Esophagus squamous epithelium (tissue), 5 donors: ENCODE results near the gene AHDC1. TPM values are rescaled to one million over a fixed set of nuclear protein-coding genes. Genes with fewer than 3 reads are reported as not detected.

Source experiments
- DNase-seq: peaks from one replicate; lab custom pipeline; 2025; lab: John Stamatoyannopoulos, UW
- H3K27ac ChIP-seq, 4 donors: fragments of 200-600 bp; sonication (generic); one replicate each; pipeline ENCODE4 v1.5.1; 2016 to 2019; ENCODE audit warnings: mild to moderate bottlenecking in 1 of 4
- H3K27me3 ChIP-seq, 4 donors: fragments of 200-600 bp; sonication (generic); 1 replicate in 3 of 4; 2 replicates in 1 of 4; pipeline versions ENCODE4 v1.5.1 to v1.6.0; 2017 to 2021; ENCODE audit warnings: antibody characterized with exemption in 1 of 4
- H3K36me3 ChIP-seq, 3 donors: fragments of 200-600 bp; sonication (generic); one replicate each; pipeline ENCODE4 v1.5.1; 2016 to 2019
- H3K4me1 ChIP-seq, 3 donors: fragments of 200-600 bp; sonication (generic); one replicate each; pipeline ENCODE4 v1.5.1; 2017 to 2019
- H3K4me3 ChIP-seq, 4 donors: fragments of 200-600 bp; sonication (generic); 1 replicate in 3 of 4; 2 replicates in 1 of 4; pipeline ENCODE4 v1.5.1; 2016 to 2019; ENCODE audit warnings: mild to moderate bottlenecking in 2 of 4, moderate library complexity in 1 of 4
- H3K9me3 ChIP-seq, 3 donors: fragments of 200-600 bp; sonication (generic); one replicate each; pipeline ENCODE4 v1.5.1; 2016 to 2019
- CTCF ChIP-seq, 6 experiments: fragments of 450-650 bp in 4 of 6; fragments of 200-600 bp in 2 of 6; sonication (generic) in 2 of 6; IDR thresholded peaks; one replicate each; pipeline ENCODE4 v1.5.1; 2016 to 2019; ENCODE audit warnings: antibody characterized with exemption in 6 of 6, mild to moderate bottlenecking in 4 of 6, moderate library complexity in 4 of 6
- POLR2A ChIP-seq, 4 donors: fragments of 450-650 bp; IDR thresholded peaks; one replicate each; pipeline ENCODE4 v1.6.1; 2017; ENCODE audit warnings: antibody characterized with exemption in 4 of 4, mild to moderate bottlenecking in 4 of 4, moderate library complexity in 3 of 4
- WGBS, 2 donors: methylation state at CpG; one replicate each; pipeline ENCODE4 v1.1.5; 2018; 5-methylcytosine and 5-hydroxymethylcytosine counted together
- intact Hi-C: fragments of 100-400 bp; cut with DNase I; formaldehyde crosslinking; loops from one replicate; pipeline ENCODE4 v1.15.0; 2022
- total RNA-seq, 4 donors: library from RNA; depleted of rRNA; stranded (reverse); fragments of >200 nt; gene quantifications; one replicate each; pipeline ENCODE4 v1.1.0, GENCODE V29; 2016
- donor health status: DM: yes; HTN: yes; CAD: no.

The AHDC1 gene
- total RNA-seq, 4 donors from 2014 or later: 22.2 to 112 (median 30.6) TPM

- Histone ChIP-seq H3K27me3 (no peaks in the 10 kb centered on the region), H3K27ac (peak overlapping the region; percentile 82 to 96 (median 94)), H3K4me3 (no peak overlapping the region), H3K9me3 (no peaks in the 10 kb centered on the region), H3K4me1 (peaks cover 91 to 100% (median 91%) of the 10 kb centered on the region in 3 donors), H3K36me3 (peaks cover 0 to 33% (median 9%) of the 10 kb centered on the region in 3 donors)
- TF ChIP-seq CTCF (IDR thresholded peaks at IDR 0.05) (no peak), POLR2A (IDR thresholded peaks at IDR 0.05) (no peak)
- no peak for DNase-seq
- intact Hi-C loops: no loop called here
- WGBS, 2 donors: 31 to 48% methylated on average over 10 to 12 of the region's 13 CpGs
These were observed 43.4 kb downstream of the AHDC1 start for GRCh38 chr1:27560268-27561123.

GRCh38 chr1:27559466-27560030, 44.4 kb downstream of the AHDC1 start:
- Histone ChIP-seq H3K9me3 (no peaks in the 10 kb centered on the region), H3K36me3 (peaks cover 0 to 33% (median 9%) of the 10 kb centered on the region in 3 donors), H3K27ac (peak overlapping the region; percentile 82 to 96 (median 94)), H3K27me3 (no peaks in the 10 kb centered on the region), H3K4me1 (peaks cover 91 to 100% (median 91%) of the 10 kb centered on the region in 3 donors), H3K4me3 (no peak overlapping the region)
- TF ChIP-seq POLR2A (IDR thresholded peaks at IDR 0.05) (no peak), CTCF (IDR thresholded peaks at IDR 0.05) (no peak)
- intact Hi-C loops: loop anchor here (5.0 kb wide), 1 partner anchor 43 kb away; the partner anchor contains the start of gene AHDC1
- DNase-seq: no peak
- WGBS, 2 donors: 64 to 78% methylated on average over 6 to 8 of the region's 8 CpGs

GRCh38 chr1:27557596-27558340, 46.2 kb downstream of the AHDC1 start:
- no peaks in the 10 kb centered on the region for H3K27me3 ChIP-seq
- WGBS, 2 donors: 19 to 42% methylated on average over 8 of the region's 11 CpGs
- no peak for TF ChIP-seq CTCF (IDR thresholded peaks at IDR 0.05)
- no peak for TF ChIP-seq POLR2A (IDR thresholded peaks at IDR 0.05)
- peak overlapping the region; percentile 82 to 96 (median 94) for H3K27ac ChIP-seq
- no peak for DNase-seq
- no peak overlapping the region for H3K4me3 ChIP-seq
- intact Hi-C loops: loop anchor here (5.0 kb wide), 1 partner anchor 45 kb away; the partner anchor contains the start of gene AHDC1
- no peaks in the 10 kb centered on the region for H3K9me3 ChIP-seq
- H3K4me1 ChIP-seq: peaks cover 75 to 87% (median 77%) of the 10 kb centered on the region in 3 donors
- peaks cover 3 to 48% (median 12%) of the 10 kb centered on the region in 3 donors for H3K36me3 ChIP-seq

GRCh38 chr1:27556781-27557595, 47.0 kb downstream of the AHDC1 start:
- no peaks in the 10 kb centered on the region for H3K9me3 ChIP-seq
- H3K4me1 ChIP-seq: peaks cover 67 to 87% (median 69%) of the 10 kb centered on the region in 3 donors
- H3K27ac ChIP-seq: peak overlapping the region; percentile 82 to 96 (median 94)
- peak overlapping the region in 3 of 4 donors; percentile 10 to 53 (median 20) for H3K4me3 ChIP-seq
- TF ChIP-seq POLR2A (IDR thresholded peaks at IDR 0.05): no peak
- TF ChIP-seq CTCF (IDR thresholded peaks at IDR 0.05): peak; percentile 82 to 98 (median 92)
- intact Hi-C loops: loop anchor here (5.0 kb wide), 1 partner anchor 45 kb away; the partner anchor contains the start of gene AHDC1
- peaks cover 6 to 56% (median 19%) of the 10 kb centered on the region in 3 donors for H3K36me3 ChIP-seq
- WGBS, 2 donors: 5 to 13% methylated on average over 3 to 4 of the region's 19 CpGs
- DNase-seq: peak; percentile 54
- H3K27me3 ChIP-seq: no peaks in the 10 kb centered on the region
